ENCODE results near the gene SLC35F1.

Gene SLC35F1

DNA sequence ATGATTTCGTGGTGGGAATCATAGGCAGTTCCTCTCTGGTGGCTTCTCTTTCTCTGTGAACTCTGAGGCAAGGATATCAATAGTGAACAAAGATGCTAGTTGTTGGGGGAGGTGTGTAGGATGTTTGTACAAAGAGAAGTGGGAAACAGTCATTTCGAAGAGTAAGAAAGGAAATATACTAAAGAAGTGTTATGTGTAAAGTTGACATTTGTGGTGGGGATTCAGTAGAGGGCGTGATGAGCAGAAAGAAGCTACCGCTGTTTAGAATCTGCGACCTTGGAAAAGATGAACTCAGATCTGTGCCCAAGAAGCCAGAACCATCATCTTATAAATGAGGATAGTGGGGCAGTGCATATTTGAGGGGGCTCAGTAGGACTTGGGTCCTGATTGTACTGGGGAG, 11.4 kb downstream of the SLC35F1 start:
- TF ChIP-seq, protein P1, sequence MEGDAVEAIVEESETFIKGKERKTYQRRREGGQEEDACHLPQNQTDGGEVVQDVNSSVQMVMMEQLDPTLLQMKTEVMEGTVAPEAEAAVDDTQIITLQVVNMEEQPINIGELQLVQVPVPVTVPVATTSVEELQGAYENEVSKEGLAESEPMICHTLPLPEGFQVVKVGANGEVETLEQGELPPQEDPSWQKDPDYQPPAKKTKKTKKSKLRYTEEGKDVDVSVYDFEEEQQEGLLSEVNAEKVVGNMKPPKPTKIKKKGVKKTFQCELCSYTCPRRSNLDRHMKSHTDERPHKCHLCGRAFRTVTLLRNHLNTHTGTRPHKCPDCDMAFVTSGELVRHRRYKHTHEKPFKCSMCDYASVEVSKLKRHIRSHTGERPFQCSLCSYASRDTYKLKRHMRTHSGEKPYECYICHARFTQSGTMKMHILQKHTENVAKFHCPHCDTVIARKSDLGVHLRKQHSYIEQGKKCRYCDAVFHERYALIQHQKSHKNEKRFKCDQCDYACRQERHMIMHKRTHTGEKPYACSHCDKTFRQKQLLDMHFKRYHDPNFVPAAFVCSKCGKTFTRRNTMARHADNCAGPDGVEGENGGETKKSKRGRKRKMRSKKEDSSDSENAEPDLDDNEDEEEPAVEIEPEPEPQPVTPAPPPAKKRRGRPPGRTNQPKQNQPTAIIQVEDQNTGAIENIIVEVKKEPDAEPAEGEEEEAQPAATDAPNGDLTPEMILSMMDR (IDR thresholded peaks at IDR 0.05; ENCODE audit: low read depth, low read length): no peak
- no peak for DNase-seq
- no peaks in the 10 kb centered on the region for H3K9me3 ChIP-seq (ENCODE audit: severe bottlenecking)
- H3K27me3 ChIP-seq (ENCODE audit: insufficient read depth, low read depth, severe bottlenecking): no peaks in the 10 kb centered on the region
- H3K4me3 ChIP-seq (ENCODE audit: low read depth, low read length): no peak overlapping the region
- no peaks in the 10 kb centered on the region for H3K36me3 ChIP-seq
- H3K27ac ChIP-seq: no peak overlapping the region

DNA sequence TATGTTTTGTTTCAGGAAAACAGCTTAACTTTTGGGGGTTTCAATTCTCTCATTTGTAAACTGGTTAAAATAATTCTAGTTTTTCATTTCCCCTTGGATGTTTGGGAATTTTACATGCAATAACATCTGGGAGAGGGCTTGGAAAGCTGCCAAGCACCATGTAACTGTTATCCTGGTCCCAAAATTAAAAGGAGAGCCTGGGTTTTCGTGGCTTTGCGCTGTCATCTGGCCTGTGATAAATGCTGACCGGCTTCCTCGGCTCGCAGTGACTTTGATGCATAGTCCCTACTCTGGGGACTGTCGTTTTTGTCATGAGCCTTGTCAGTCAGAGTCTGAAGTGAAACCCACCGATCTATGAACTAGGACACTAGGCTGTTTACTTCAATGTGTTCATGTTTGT, 12.2 kb downstream of the SLC35F1 start:
- Histone ChIP-seq H3K9me3 (ENCODE audit: severe bottlenecking) (no peaks in the 10 kb centered on the region), H3K27ac (no peak overlapping the region), H3K27me3 (ENCODE audit: insufficient read depth, low read depth, severe bottlenecking) (no peaks in the 10 kb centered on the region), H3K4me3 (ENCODE audit: low read depth, low read length) (no peak overlapping the region), H3K36me3 (no peaks in the 10 kb centered on the region)
- no peak for DNase-seq
- TF ChIP-seq, protein P1 (IDR thresholded peaks at IDR 0.05; ENCODE audit: low read depth, low read length): no peak

DNA sequence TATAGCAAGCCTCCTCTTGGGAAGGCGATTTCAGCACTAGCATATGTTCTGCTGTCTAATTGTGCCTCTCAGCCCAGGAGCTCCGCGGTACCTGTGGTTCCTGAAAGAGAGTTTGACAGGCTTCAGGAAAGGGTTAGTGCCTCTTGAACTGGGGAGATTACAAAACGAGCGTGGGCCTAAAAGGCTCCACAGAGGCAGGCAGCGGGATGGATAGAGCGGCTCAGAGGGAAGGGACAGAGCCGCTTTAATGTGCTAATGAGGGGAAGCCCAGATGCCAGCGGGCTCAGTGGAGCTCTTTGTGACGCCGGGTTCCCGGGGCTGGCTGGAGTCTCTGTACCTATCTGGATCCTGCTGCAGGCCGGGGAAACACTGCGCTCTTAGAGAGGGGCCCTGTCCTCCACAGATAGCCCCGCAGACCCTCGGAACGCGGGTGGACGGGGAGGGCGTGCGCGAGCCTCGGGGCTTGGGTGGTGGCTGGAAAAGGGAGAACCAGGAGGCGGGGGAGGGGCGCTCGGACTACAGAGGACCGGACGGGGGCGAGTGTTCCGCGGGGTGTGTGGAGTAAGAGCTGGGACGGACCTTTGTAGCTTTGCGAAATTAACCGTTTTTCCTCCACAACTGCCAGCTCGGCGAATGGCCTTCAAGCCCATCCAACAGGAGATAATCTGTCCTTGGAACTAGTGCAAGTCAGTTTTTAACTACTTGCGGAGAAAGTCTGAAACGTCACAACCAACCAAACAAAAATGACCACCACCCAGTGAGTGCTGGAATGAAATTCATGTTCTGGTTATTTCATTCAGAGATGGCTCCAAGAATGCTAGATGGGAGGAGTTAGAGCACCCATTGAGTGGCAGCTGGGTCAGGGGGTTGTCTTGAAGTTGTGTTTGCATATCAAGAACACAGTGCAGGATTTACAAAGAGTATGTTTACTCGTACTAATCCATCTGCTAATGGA, 13.0 kb downstream of the SLC35F1 start:
- Histone ChIP-seq H3K27me3 (ENCODE audit: insufficient read depth, low read depth, severe bottlenecking) (no peaks in the 10 kb centered on the region), H3K27ac (no peak overlapping the region), H3K9me3 (ENCODE audit: severe bottlenecking) (no peaks in the 10 kb centered on the region), H3K36me3 (no peaks in the 10 kb centered on the region), H3K4me3 (ENCODE audit: low read depth, low read length) (peak overlapping the region; percentile 42)
- peak; percentile 38 for DNase-seq
- TF ChIP-seq, protein P1 (IDR thresholded peaks at IDR 0.05; ENCODE audit: low read depth, low read length): no peak

DNA sequence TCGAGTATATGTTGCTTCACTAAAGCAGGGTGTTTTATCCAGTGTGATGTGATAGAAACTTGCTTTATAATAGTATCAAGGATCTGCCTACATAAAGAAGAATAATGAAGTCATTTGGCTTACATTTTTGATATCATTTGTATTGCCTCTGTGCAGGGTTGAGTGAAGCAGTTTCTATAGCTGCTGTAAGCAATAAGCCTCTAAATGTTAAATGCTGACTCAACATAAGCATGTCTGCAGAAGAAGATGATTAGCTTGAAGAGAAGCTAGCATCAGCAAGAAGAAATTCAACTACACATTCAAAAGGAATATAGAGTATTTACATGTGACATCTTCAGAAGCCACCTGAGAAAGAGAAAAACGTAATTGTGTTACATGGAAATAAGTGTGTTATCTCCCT, 17.6 kb downstream of the SLC35F1 start:
- Histone ChIP-seq H3K36me3 (no peaks in the 10 kb centered on the region), H3K27ac (no peak overlapping the region), H3K9me3 (ENCODE audit: severe bottlenecking) (no peaks in the 10 kb centered on the region), H3K27me3 (ENCODE audit: insufficient read depth, low read depth, severe bottlenecking) (no peaks in the 10 kb centered on the region), H3K4me3 (ENCODE audit: low read depth, low read length) (no peak overlapping the region)
- TF ChIP-seq, protein P1 (IDR thresholded peaks at IDR 0.05; ENCODE audit: low read depth, low read length): no peak
- no peak for DNase-seq

DNA sequence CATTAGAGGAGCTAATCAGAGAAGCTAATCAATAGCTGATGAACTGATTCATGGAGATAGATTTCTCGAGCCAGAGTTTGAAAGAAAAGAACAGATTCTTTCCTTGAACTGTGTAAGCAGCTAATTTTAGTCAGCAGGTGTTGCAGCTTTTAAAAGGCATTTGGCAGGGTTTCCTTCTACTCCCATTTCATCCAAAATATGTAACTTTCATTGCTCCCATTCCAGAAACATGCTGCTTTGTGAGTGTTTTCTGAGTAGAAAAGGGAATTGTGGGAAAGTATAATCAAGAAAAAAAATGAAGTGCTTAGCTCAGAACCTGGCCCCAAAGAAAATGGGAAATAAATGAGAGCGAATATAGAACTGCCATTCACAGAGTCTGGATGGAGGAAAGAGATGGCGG, 20.8 kb downstream of the SLC35F1 start:
- no peak overlapping the region for H3K4me3 ChIP-seq (ENCODE audit: low read depth, low read length)
- no peaks in the 10 kb centered on the region for H3K9me3 ChIP-seq (ENCODE audit: severe bottlenecking)
- H3K27ac ChIP-seq: no peak overlapping the region
- DNase-seq: no peak
- no peaks in the 10 kb centered on the region for H3K27me3 ChIP-seq (ENCODE audit: insufficient read depth, low read depth, severe bottlenecking)
- TF ChIP-seq, protein P1 (IDR thresholded peaks at IDR 0.05; ENCODE audit: low read depth, low read length): no peak
- H3K36me3 ChIP-seq: no peaks in the 10 kb centered on the region

All from WERI-Rb-1 (cell line).